Mesangial cell (primary cell): ENCODE data around the gene CFAP43. TPM values are rescaled to one million over a fixed set of nuclear protein-coding genes. Genes with fewer than 3 reads are reported as not detected.

Experiments
- total RNA-seq: library from RNA; depleted of rRNA; stranded (reverse); fragments of >200 nt; gene quantifications from 2 replicates; pipeline ENCODE4 v1.2.3, GENCODE V29; 2015

Gene CFAP43
- 0.16 and 0.38 TPM in 2 replicates for total RNA-seq

GRCh38 chr10:104231784-104232612 lies at the start of gene CFAP43:
TSS of gene CFAP43 (minus strand) at chr10:104232364. CDS start at chr10:104232246, 118 bp downstream.

GRCh38 chr10:104268713-104269645 lies 36.8 kb upstream of the CFAP43 start, which contains the start of gene GSTO2:
TSS of gene GSTO2 (plus strand) at chr10:104269184. CDS start at chr10:104274916, 5,732 bp downstream.

GRCh38 chr10:104254493-104255310 lies 22.5 kb upstream of the CFAP43 start, which contains the start of gene GSTO1:
TSS of gene GSTO1 (plus strand) at chr10:104254892. CDS start at chr10:104254929, 37 bp downstream.

GRCh38 chr10:104121485-104122224 lies 110.5 kb downstream of the CFAP43 start, which contains the start of gene SFR1:
TSS of gene SFR1 (plus strand) at chr10:104122171. CDS start at chr10:104122184, 13 bp downstream.

GRCh38 chr10:104085801-104086400 lies 146.3 kb downstream of the CFAP43 start, which contains the start of gene COL17A1:
TSS of gene COL17A1 (minus strand) at chr10:104085880. CDS start at chr10:104080673, 5,207 bp downstream.

Other genes starting within 250 kb of the CFAP43 start
- gene COL17A1, start 146.5 kb downstream of the CFAP43 start, total RNA-seq = 0.16 TPM in 1 of 2 replicates, not detected in the other
- 2.3 and 9.3 TPM in 2 replicates for gene SFR1, start 110.2 kb downstream of the CFAP43 start, total RNA-seq
- 48.0 and 156 TPM in 2 replicates for gene GSTO1, start 22.5 kb upstream of the CFAP43 start, total RNA-seq
- 3.7 and 5.3 TPM in 2 replicates for gene GSTO2, start 36.8 kb upstream of the CFAP43 start, total RNA-seq
- gene ITPRIP, start 106.1 kb upstream of the CFAP43 start, total RNA-seq = 24.5 and 28.2 TPM in 2 replicates
- under 0.01 and 0.16 TPM in 2 replicates for gene CFAP58, start 121.5 kb upstream of the CFAP43 start, total RNA-seq